Erythroblast (primary cell): Measurements from ENCODE around the gene DDX55.

Source experiments
- GATA1 ChIP-seq: IDR thresholded peaks from 2 replicates; pipeline ENCODE4 v1.6.1; 2011; ENCODE audit warnings: low read depth, mild to moderate bottlenecking, control low read depth, low read length, moderate library complexity
- POLR2A ChIP-seq: IDR thresholded peaks from 2 replicates; pipeline ENCODE4 v1.6.1; 2011; ENCODE audit warnings: mild to moderate bottlenecking, low read length

DNA sequence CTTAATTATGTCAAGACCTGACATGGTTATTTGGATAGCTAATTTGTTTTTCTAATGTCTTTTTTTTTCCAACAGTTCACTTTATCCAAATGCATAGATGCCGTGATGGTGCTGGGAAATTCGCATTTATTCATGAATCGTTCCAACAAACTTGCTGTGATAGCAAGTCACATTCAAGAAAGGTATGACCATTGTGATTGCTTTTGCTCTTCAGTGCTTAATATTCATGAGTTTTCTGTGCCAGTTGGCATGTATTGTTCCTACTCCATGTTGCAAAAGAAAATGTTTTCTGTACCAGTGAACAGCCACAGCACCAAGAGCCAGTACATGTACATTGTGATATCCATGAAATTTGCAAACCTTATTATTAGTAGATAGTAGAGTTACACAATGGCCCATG is 43.5 kb downstream of the DDX55 start:
- TF ChIP-seq POLR2A (no peak), GATA1 (no peak)
